Measurements from ENCODE around the gene P3H3. TPM values are rescaled to one million over a fixed set of nuclear protein-coding genes. Genes with fewer than 3 reads are reported as not detected.
A peak's percentile ranks its signal among the peaks of the same experiment; 100 is the strongest.

Gene P3H3
- total RNA-seq, 2 experiments from 2014 or later = 0.26 TPM; not detected in 1

GRCh38 chr12:6838854-6839253 is 10.6 kb downstream of the P3H3 start:
- Mint-ChIP-seq H3K9me3 (ENCODE audit: insufficient read depth) (no peaks in the 10 kb centered on the region), H3K36me3 (ENCODE audit: low read depth) (no peaks in the 10 kb centered on the region), H3K27me3 (ENCODE audit: low read depth) (peaks cover 3% of the 10 kb centered on the region), H3K27ac (no peak overlapping the region), H3K4me3 (no peak overlapping the region), H3K4me1 (ENCODE audit: low read depth) (peaks cover 3% of the 10 kb centered on the region)
- DNase-seq (no peak), ATAC-seq (no peak)
- POLR2A ChIA-PET = interaction anchor here (3.0 kb wide), 1 partner anchor 13 kb away, joined by 14 read pairs; the partner anchor contains the start of genes CDCA3 and USP5
- CTCF ChIA-PET = interaction anchor here (2.3 to 9.2 kb wide), 2 partner anchors 10 to 85 kb away, joined by 11 to 130 read pairs; partner anchors contain the start of genes CDCA3, MLF2 and USP5

- Mint-ChIP-seq H3K4me1 (ENCODE audit: low read depth) (peaks cover 3% of the 10 kb centered on the region), H3K36me3 (ENCODE audit: low read depth) (no peaks in the 10 kb centered on the region), H3K27me3 (ENCODE audit: low read depth) (peaks cover 3% of the 10 kb centered on the region), H3K9me3 (ENCODE audit: insufficient read depth) (no peaks in the 10 kb centered on the region), H3K27ac (no peak overlapping the region), H3K4me3 (no peak overlapping the region)
- DNase-seq (no peak), ATAC-seq (no peak)
- ChIA-PET POLR2A (interaction anchor here (3.0 kb wide), 1 partner anchor 12 kb away, joined by 14 read pairs; the partner anchor contains the start of genes CDCA3 and USP5), CTCF (interaction anchor here (1.2 to 9.2 kb wide), 3 partner anchors 10 to 86 kb away, joined by 3 to 130 read pairs (median 11); partner anchors contain the start of genes CDCA3, MLF2 and USP5)
These were observed 11.4 kb downstream of the P3H3 start for GRCh38 chr12:6839482-6840201.

- CTCF ChIA-PET = interaction anchor here (1.2 to 9.2 kb wide), 2 partner anchors 9 to 14 kb away, joined by 3 to 130 read pairs; partner anchors contain the start of genes CDCA3 and USP5
- H3K27ac Mint-ChIP-seq = no peak overlapping the region
- H3K4me3 Mint-ChIP-seq = no peak overlapping the region
- DNase-seq (no peak), ATAC-seq (no peak)
- POLR2A ChIA-PET = interaction anchor here (0.5 to 3.0 kb wide), 2 partner anchors 12 to 102 kb away, joined by 3 to 14 read pairs; partner anchors contain the start of genes CDCA3 and USP5
- peaks cover 3% of the 10 kb centered on the region for H3K4me1 Mint-ChIP-seq (ENCODE audit: low read depth)
- no peaks in the 10 kb centered on the region for H3K27me3 Mint-ChIP-seq (ENCODE audit: low read depth)
- H3K9me3 Mint-ChIP-seq (ENCODE audit: insufficient read depth) = no peaks in the 10 kb centered on the region
- H3K36me3 Mint-ChIP-seq (ENCODE audit: low read depth) = no peaks in the 10 kb centered on the region
These were observed 12.1 kb downstream of the P3H3 start for GRCh38 chr12:6840330-6840729.

- Mint-ChIP-seq H3K27me3 (ENCODE audit: low read depth) (no peaks in the 10 kb centered on the region), H3K4me3 (no peak within 1 kb of the TSS), H3K9me3 (ENCODE audit: insufficient read depth) (no peaks in the 10 kb centered on the region), H3K27ac (no peak within 1 kb of the TSS), H3K36me3 (ENCODE audit: low read depth) (peaks cover 2% of the 10 kb centered on the region), H3K4me1 (ENCODE audit: low read depth) (no peaks in the 10 kb centered on the region)
- ATAC-seq = no peak
- ChIA-PET POLR2A (interaction anchor here (0.5 to 3.3 kb wide), 3 partner anchors 10 to 102 kb away, joined by 3 to 15 read pairs (median 14); partner anchors contain the start of genes CDCA3 and USP5), CTCF (interaction anchor here (1.2 to 9.2 kb wide), 3 partner anchors 8 to 15 kb away, joined by 3 to 130 read pairs (median 5); partner anchors contain the start of genes CDCA3 and USP5)
- no peak for DNase-seq
These were observed 12.7 kb downstream of the P3H3 start, which contains the start of gene GNB3 for GRCh38 chr12:6840761-6841515. TSS of gene GNB3 (plus strand) at chr12:6840925. CDS start at chr12:6841288, 363 bp downstream.

- POLR2A ChIA-PET = interaction anchor here (0.8 to 3.3 kb wide), 3 partner anchors 9 to 89 kb away, joined by 3 to 15 read pairs (median 4); partner anchors contain the start of genes CDCA3, MLF2 and USP5
- H3K36me3 Mint-ChIP-seq (ENCODE audit: low read depth) = peaks cover 9% of the 10 kb centered on the region
- H3K4me3 Mint-ChIP-seq = no peak overlapping the region
These were observed 13.9 kb downstream of the P3H3 start for GRCh38 chr12:6842075-6842474.

GRCh38 chr12:6843118-6843902 is 15.1 kb downstream of the P3H3 start:
- H3K9me3 Mint-ChIP-seq (ENCODE audit: insufficient read depth) = no peaks in the 10 kb centered on the region
- DNase-seq (no peak), ATAC-seq (peak; percentile 32)
- ChIA-PET POLR2A (interaction anchor here (1.1 to 3.3 kb wide), 2 partner anchors 8 to 91 kb away, joined by 4 to 15 read pairs; partner anchors contain the start of genes CDCA3, MLF2 and USP5), CTCF (interaction anchor here (0.8 to 13.9 kb wide), 5 partner anchors 7 to 90 kb away, joined by 3 to 130 read pairs (median 6); partner anchors contain the start of genes GNB3 and MLF2)
- H3K27ac Mint-ChIP-seq = no peak overlapping the region
- no peaks in the 10 kb centered on the region for H3K27me3 Mint-ChIP-seq (ENCODE audit: low read depth)
- H3K4me3 Mint-ChIP-seq = no peak overlapping the region
- H3K36me3 Mint-ChIP-seq (ENCODE audit: low read depth) = peaks cover 19% of the 10 kb centered on the region
- H3K4me1 Mint-ChIP-seq (ENCODE audit: low read depth) = peaks cover 5% of the 10 kb centered on the region

More at GRCh38 chr12:6842075-6842474, 13.9 kb downstream of the P3H3 start:
- Mint-ChIP-seq H3K27ac (no peak overlapping the region), H3K27me3 (ENCODE audit: low read depth) (no peaks in the 10 kb centered on the region), H3K9me3 (ENCODE audit: insufficient read depth) (no peaks in the 10 kb centered on the region), H3K4me1 (ENCODE audit: low read depth) (no peaks in the 10 kb centered on the region)
- ATAC-seq (no peak), DNase-seq (no peak)
- CTCF ChIA-PET = interaction anchor here (1.3 to 13.9 kb wide), 3 partner anchors 6 to 17 kb away, joined by 5 to 130 read pairs (median 6); partner anchors contain the start of genes CDCA3, GNB3 and USP5

GRCh38 chr12:6845395-6845794 is 17.2 kb downstream of the P3H3 start:
- DNase-seq (no peak), ATAC-seq (no peak)
- Mint-ChIP-seq H3K36me3 (ENCODE audit: low read depth) (peaks cover 39% of the 10 kb centered on the region), H3K4me3 (no peak overlapping the region), H3K9me3 (ENCODE audit: insufficient read depth) (no peaks in the 10 kb centered on the region), H3K27me3 (ENCODE audit: low read depth) (no peaks in the 10 kb centered on the region), H3K4me1 (ENCODE audit: low read depth) (peaks cover 21% of the 10 kb centered on the region), H3K27ac (no peak overlapping the region)
- ChIA-PET POLR2A (interaction anchor here (1.0 kb wide), 1 partner anchor 25 kb away, joined by 3 read pairs; no protein-coding TSS in a partner anchor), CTCF (interaction anchor here (1.9 to 13.9 kb wide), 2 partner anchors 9 to 93 kb away, joined by 6 to 130 read pairs; partner anchors contain the start of genes GNB3 and MLF2)

- no peak overlapping the region for H3K4me3 Mint-ChIP-seq
- POLR2A ChIA-PET = no interaction called here
These were observed 18.2 kb downstream of the P3H3 start for GRCh38 chr12:6846316-6846869.

GRCh38 chr12:6847676-6848075 is 19.5 kb downstream of the P3H3 start:
- H3K36me3 Mint-ChIP-seq (ENCODE audit: low read depth) = peaks cover 45% of the 10 kb centered on the region
- H3K4me3 Mint-ChIP-seq = no peak overlapping the region
- H3K9me3 Mint-ChIP-seq (ENCODE audit: insufficient read depth) = no peaks in the 10 kb centered on the region
- no peak for DNase-seq
- peak overlapping the region; percentile 26 for H3K27ac Mint-ChIP-seq
- peaks cover 24% of the 10 kb centered on the region for H3K4me1 Mint-ChIP-seq (ENCODE audit: low read depth)
- CTCF ChIA-PET = interaction anchor here (13.9 kb wide), 1 partner anchor 12 kb away, joined by 130 read pairs; the partner anchor contains the start of gene GNB3
- ATAC-seq = no peak
- POLR2A ChIA-PET = no interaction called here
- H3K27me3 Mint-ChIP-seq (ENCODE audit: low read depth) = no peaks in the 10 kb centered on the region

More at GRCh38 chr12:6846316-6846869, 18.2 kb downstream of the P3H3 start:
- Mint-ChIP-seq H3K27ac (no peak overlapping the region), H3K4me1 (ENCODE audit: low read depth) (peaks cover 24% of the 10 kb centered on the region), H3K36me3 (ENCODE audit: low read depth) (peaks cover 45% of the 10 kb centered on the region), H3K27me3 (ENCODE audit: low read depth) (no peaks in the 10 kb centered on the region), H3K9me3 (ENCODE audit: insufficient read depth) (no peaks in the 10 kb centered on the region)
- DNase-seq (no peak), ATAC-seq (no peak)
- CTCF ChIA-PET = interaction anchor here (13.9 kb wide), 1 partner anchor 10 kb away, joined by 130 read pairs; the partner anchor contains the start of gene GNB3

GRCh38 chr12:6849427-6849826 is 21.2 kb downstream of the P3H3 start:
- Mint-ChIP-seq H3K4me1 (ENCODE audit: low read depth) (peaks cover 40% of the 10 kb centered on the region), H3K27ac (peak overlapping the region; percentile 77), H3K36me3 (ENCODE audit: low read depth) (peaks cover 49% of the 10 kb centered on the region), H3K9me3 (ENCODE audit: insufficient read depth) (no peaks in the 10 kb centered on the region), H3K27me3 (ENCODE audit: low read depth) (no peaks in the 10 kb centered on the region), H3K4me3 (peak overlapping the region; percentile 90)
- DNase-seq = no peak
- ChIA-PET CTCF (interaction anchor here (1.6 to 13.9 kb wide), 3 partner anchors 13 to 83 kb away, joined by 6 to 130 read pairs (median 121); partner anchors contain the start of genes GNB3, PTMS and SPSB2), POLR2A (interaction anchor here (1.3 to 3.8 kb wide), 2 partner anchors 94 to 160 kb away, joined by 3 to 31 read pairs; partner anchors contain the start of genes C12orf57, RNU7-1 and ZNF384)
- no peak for ATAC-seq
